ENCODE measurements around the gene JAZF1.

The JAZF1 gene

GRCh38 chr7:28191184-28191583 lies 10.6 kb upstream of the JAZF1 start:
- no peak for DNase-seq

GRCh38 chr7:28190077-28190710 lies 9.6 kb upstream of the JAZF1 start:
- DNase-seq, result no peak

GRCh38 chr7:28187012-28187411 lies 6.4 kb upstream of the JAZF1 start:
- no peak for DNase-seq

GRCh38 chr7:28183627-28184026 lies 3.0 kb upstream of the JAZF1 start:
- DNase-seq, result no peak

- no peak for DNase-seq
Observed at GRCh38 chr7:28182071-28182471, 1.5 kb upstream of the JAZF1 start.

- DNase-seq, result no peak
Observed at GRCh38 chr7:28181416-28181815, 821 bp upstream of the JAZF1 start.

- no peak for DNase-seq
Observed at GRCh38 chr7:28180031-28180363, 598 bp downstream of the JAZF1 start.

- peak; percentile 45 for DNase-seq
Observed at GRCh38 chr7:28179120-28180030, 1.2 kb downstream of the JAZF1 start.

GRCh38 chr7:28178599-28178998 lies 2.0 kb downstream of the JAZF1 start:
- no peak for DNase-seq

- DNase-seq, result no peak
Observed at GRCh38 chr7:28177836-28178235, 2.8 kb downstream of the JAZF1 start.

- DNase-seq, result no peak
Observed at GRCh38 chr7:28176645-28177044, 4.0 kb downstream of the JAZF1 start.

GRCh38 chr7:28176174-28176573 lies 4.4 kb downstream of the JAZF1 start:
- DNase-seq, result no peak

GRCh38 chr7:28174901-28175661 lies 5.5 kb downstream of the JAZF1 start:
- DNase-seq, result no peak

- DNase-seq, result no peak
Observed at GRCh38 chr7:28174442-28174841, 6.2 kb downstream of the JAZF1 start.

GRCh38 chr7:28173531-28173930 lies 7.1 kb downstream of the JAZF1 start:
- DNase-seq, result no peak

- no peak for DNase-seq
Observed at GRCh38 chr7:28172958-28173357, 7.6 kb downstream of the JAZF1 start.

GRCh38 chr7:28170701-28171100 lies 9.9 kb downstream of the JAZF1 start:
- DNase-seq, result no peak

- no peak for DNase-seq
Observed at GRCh38 chr7:28169230-28169629, 11.4 kb downstream of the JAZF1 start.

- DNase-seq, result no peak
Observed at GRCh38 chr7:28168393-28169158, 12.0 kb downstream of the JAZF1 start.

- DNase-seq, result no peak
Observed at GRCh38 chr7:28166982-28167715, 13.4 kb downstream of the JAZF1 start.

- DNase-seq, result no peak
Observed at GRCh38 chr7:28165961-28166955, 14.3 kb downstream of the JAZF1 start.

All from GDM1 (cell line).